GM18951 (cell line): Measurements from ENCODE around the gene CHCHD5.
A peak's percentile ranks its signal among the peaks of the same experiment; 100 is the strongest.
"Not testable (repeated sequence)": the region's sequence is repeated elsewhere in the genome, so short reads cannot be mapped to it uniquely, and the experiment has no call there.

Source experiments
- POLR2A ChIP-seq: IDR thresholded peaks from 4 replicates; pipeline ENCODE4 v1.6.1; 2011; ENCODE audit warnings: mild to moderate bottlenecking; ENCODE audit not compliant: insufficient read length, insufficient read depth; ENCODE audit errors: extremely low read depth
- in situ Hi-C: fragments of 300-500 bp; cut with MboI; formaldehyde crosslinking; loops from one replicate; pipeline ENCODE4 v1.12.0; 2022; ENCODE audit warnings: low sequenced_read_pairs, mixed read lengths, inconsistent platforms; ENCODE audit not compliant: unreplicated experiment

The CHCHD5 gene, protein sequence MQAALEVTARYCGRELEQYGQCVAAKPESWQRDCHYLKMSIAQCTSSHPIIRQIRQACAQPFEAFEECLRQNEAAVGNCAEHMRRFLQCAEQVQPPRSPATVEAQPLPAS

GRCh38 chr2:112584134-112584890 lies at the start of gene CHCHD5:
Gene CHCHD5 (plus strand): TSS chr2:112584609. CDS start chr2:112584648, 39 bp downstream.
- peak; percentile 82 for TF ChIP-seq POLR2A
- in situ Hi-C loops: no loop called here

DNA sequence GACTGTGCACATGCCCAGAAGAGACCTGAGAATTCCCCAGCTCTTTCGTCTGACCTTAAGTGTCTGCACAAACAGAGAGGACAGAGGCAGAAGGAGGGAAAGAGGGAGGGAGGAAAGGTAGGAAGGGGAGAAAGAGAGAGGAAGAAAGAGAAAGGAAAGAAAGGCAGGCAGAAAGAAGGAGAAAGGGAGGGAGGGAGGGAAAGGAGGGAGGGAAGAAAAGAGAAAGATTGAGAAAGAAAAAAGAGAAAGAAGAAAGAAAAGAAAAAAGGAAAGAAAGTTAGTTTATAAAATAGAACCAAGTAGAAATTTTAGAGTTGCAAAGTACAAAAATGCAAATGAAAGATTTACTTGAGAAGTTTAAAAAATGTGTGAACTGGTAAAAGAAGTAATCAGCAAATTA lies 49.6 kb upstream of the CHCHD5 start:
- in situ Hi-C loops: no loop called here
- no peak for TF ChIP-seq POLR2A

DNA sequence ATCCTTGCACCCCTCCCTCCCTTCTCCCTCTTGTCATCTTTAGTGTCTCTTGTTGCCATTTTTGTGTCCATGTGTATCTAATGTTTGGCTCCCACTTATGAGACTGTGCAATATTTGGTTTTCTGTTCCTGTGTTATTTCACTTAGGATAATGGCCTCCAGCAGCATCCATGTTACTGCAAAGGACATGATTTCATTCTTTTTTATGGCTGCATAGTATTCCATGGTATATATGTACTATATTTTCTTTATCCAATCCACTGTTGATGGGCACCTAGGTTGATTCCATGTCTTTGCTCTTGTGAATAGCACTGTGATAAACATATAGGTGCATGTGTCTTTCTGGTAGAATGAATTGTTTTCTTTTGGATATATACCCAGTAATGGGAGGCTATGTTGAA lies 47.7 kb upstream of the CHCHD5 start:
- in situ Hi-C loops: not testable (repeated sequence)

- TF ChIP-seq POLR2A: no peak
- in situ Hi-C loops: no loop called here
Measured at GRCh38 chr2:112539306-112539705, 45.1 kb upstream of the CHCHD5 start.

DNA sequence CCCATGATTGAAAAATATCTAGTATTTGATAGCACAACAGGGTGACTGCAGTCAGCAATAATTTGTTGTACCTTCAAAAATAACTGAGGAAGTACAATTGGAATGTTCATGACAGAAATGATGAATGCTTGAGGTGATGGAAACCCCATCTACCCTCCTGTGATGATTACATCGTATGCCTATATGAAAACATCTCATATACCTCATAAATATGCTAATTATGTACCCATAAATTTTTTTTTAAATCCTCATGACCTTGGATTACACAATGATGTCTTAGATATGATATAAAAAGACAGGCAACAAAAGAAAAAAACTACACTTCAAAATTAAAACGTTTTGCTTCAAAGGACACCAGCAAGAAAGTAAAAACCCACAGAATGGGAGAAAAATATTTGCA lies 43.5 kb upstream of the CHCHD5 start:
- in situ Hi-C loops: no loop called here
- TF ChIP-seq POLR2A: no peak

DNA sequence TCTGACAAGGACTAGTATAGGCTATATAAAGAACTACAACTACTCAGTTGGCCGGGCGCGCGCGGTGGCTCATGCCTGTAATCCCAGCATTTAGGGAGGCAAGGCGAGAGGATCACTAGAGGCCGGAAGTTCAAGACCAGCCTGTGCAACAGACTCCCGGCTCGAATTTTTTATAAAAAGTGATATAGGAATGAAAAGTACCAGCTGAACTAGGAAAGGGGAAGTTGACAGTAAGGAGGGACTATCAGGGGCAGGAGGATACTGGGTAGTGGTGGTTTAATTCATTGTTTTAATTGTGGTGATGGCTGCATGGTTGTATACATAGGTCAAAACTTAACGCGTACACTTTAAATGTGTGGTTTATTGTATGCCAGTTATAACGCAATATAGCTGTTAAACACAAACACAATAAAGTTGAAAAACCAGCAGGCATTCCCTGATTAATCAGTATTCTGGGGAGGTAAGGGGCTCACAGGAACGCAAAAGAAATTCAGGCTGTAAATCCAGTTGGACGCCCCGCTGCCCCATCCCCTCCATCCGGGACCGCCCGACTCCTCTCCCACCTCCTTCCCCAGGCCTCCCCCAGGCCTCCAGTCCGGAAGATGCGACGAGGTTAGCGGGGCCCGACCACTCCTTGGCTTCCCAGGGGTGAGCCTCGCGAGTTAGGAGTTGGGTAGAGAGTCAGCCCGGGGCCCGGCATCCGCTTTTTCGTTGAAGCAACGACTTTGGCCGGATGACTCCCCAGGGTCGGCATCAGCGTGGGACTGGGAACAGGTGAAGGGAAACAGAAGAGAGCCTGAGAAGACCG lies 42.9 kb upstream of the CHCHD5 start:
- in situ Hi-C loops: no loop called here
- TF ChIP-seq POLR2A: peak; percentile 74

DNA sequence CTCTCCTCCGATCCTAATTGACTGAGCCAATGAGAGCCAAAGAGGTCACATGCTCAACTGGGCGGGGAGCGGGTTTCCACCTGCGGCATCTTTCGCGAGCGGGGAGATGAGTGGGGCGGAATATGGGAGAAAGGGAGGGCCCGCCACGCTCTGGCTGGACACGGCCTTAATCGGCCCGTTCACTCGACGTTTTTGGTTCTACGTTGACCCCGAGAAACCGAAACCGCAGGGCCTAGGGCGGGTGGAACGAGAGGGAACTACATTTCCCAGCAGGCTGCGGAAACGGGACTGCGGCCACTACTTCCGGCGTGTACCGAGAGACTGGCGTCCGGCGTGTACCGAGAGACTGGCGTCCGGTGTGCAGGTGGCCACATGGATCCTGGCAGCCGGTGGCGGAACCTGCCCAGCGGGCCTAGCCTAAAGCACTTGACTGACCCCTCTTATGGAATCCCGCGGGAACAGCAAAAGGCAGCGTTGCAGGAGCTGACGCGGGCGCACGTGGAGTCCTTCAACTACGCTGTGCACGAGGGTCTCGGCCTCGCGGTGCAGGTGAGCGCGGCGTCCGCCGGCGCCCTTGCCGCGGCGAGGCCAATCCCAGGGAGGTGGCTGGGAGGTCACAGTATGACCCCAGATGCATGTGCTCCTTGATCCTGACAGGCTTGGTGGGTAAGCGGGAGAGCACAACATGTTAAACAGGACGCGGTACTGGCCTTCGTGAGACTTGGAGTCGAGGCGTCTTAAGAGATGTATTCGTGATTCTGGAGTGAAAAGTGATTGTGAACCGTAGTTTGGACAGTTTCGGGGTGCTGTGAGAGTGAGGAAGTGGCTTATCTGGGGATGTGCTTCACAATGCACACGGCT lies 42.1 kb upstream of the CHCHD5 start, which contains the start of gene POLR1B:
Gene POLR1B, plus strand, starts transcription at position 343 of the 861 bp plus-strand sequence. Its CDS starts 30 bp downstream, at position 373.
- peak; percentile 73 for TF ChIP-seq POLR2A
- in situ Hi-C loops: no loop called here

DNA sequence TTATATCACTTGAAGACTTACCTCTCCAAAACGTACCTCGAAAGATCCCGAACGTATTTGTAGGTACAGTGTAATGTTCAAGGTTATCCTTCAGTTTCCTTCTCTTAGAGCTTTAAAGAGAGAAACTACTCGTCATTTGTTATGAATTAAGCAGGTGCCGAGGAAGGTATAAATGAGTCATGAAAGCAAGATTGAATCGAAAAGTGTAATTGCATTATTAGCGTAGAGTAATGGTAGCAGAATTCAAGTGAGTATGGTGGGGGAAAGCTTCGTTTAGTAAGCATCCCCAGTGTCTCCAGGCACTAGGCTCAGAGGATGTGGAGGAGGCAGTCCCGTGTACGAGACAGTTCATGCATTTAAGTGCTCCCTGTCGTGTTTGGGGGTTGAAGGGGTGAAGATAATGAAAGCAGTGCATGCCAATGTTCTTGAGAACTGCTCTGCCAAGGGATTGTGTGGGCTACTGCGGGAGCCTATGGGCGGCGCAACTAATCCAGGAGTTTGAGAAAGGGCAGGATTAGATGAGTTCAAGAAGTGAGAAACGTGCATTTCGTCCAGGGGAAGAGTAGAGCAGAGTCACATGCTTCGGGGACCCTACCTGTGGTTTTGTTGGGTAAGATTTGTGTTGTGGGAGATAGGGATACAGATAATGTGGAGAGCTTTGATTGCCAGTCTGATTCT lies 41.3 kb upstream of the CHCHD5 start:
- TF ChIP-seq POLR2A: no peak
- in situ Hi-C loops: no loop called here

DNA sequence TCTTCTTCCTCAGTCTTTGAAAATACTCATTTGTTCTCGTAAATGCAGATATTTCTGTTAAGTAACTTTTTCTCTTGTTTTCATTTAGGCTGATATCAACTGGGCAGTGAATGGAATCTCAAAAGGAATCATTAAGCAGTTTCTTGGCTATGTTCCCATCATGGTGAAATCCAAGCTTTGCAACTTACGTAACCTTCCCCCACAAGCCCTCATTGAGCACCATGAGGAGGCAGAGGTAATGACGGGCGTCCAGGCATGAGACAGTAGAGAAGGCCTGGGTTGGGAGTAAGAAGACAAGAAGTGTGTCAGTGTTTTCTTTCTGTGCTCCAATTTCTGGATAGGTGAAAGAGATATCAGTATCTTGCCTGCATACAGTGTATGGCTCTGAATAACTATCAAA lies 37.1 kb upstream of the CHCHD5 start:
- in situ Hi-C loops: no loop called here
- TF ChIP-seq POLR2A: no peak

DNA sequence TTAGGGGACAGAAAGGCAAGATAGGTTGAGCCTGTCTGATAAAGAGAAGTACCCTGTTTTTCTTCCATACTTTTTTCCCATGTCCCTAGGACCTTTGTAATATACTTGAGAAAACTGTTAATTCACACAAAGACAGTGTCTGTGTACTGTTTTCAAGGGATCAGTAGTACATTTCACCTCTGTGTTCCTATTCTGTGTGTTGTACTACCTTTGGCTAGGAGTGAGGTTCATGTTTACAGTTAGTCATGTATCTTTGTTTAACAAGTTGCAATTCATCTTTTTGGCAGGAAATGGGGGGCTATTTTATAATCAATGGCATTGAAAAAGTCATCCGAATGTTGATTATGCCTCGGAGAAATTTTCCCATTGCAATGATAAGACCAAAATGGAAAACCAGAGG lies 35.4 kb upstream of the CHCHD5 start:
- no peak for TF ChIP-seq POLR2A
- in situ Hi-C loops: no loop called here

- in situ Hi-C loops: no loop called here
- no peak for TF ChIP-seq POLR2A
Measured at GRCh38 chr2:112566104-112566503, 18.3 kb upstream of the CHCHD5 start.

DNA sequence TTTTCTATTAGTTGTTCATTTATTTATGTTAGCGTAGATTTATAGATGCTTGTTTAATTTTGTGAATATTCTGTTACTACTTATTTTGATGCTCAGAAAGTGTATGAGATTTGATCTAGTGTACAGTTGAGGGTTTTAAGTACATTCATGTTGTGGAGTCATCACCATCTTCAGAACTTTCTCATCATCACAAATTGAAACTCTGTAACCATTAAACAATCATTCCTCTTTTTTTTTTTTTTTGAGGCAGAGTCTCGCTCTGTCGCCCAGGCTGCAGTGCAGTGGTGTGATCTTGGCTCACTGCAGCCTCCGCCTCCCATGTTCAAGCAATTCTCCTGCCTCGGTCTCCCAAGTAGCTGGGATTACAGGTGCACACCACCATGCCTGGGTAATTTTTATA lies 17.9 kb upstream of the CHCHD5 start:
- in situ Hi-C loops: not testable (repeated sequence)
